GM23338 (cell line): Measurements from ENCODE around the gene VPS37B. TPM values are rescaled to one million over a fixed set of nuclear protein-coding genes. Genes with fewer than 3 reads are reported as not detected.

Experiments used
- ATAC-seq: fragments of 200-7000 bp; cut with Tn5 transposase; 3 replicates; pipeline ENCODE4 v1.9.1; 2020
- DNase-seq: peaks from one replicate; pipeline ENCODE4 v3.0.0-alpha.2; 2015; ENCODE audit warnings: low spot score
- H2AFZ ChIP-seq: fragments of 200-600 bp; sonication (generic); 2 replicates; pipeline ENCODE4 v1.8.0; 2016; ENCODE audit warnings: antibody characterized with exemption, mild to moderate bottlenecking, moderate library complexity
- H3F3A ChIP-seq: fragments of 200-600 bp; sonication (generic); replicated peaks from 2 replicates; pipeline ENCODE4 v1.8.0; 2017; ENCODE audit warnings: antibody characterized with exemption, mixed run types, low read depth
- H3K27ac ChIP-seq: fragments of 200-600 bp; sonication (generic); 2 replicates; pipeline ENCODE4 v1.6.1; 2016; ENCODE audit warnings: low read depth
- H3K27me3 ChIP-seq: fragments of 200-600 bp; sonication (generic); 2 replicates; pipeline ENCODE4 v1.8.0; 2016; ENCODE audit warnings: mild to moderate bottlenecking, mixed run types, moderate library complexity; ENCODE audit not compliant: insufficient read depth
- H3K36me3 ChIP-seq: fragments of 200-600 bp; sonication (generic); 2 replicates; pipeline ENCODE4 v1.8.0; 2016; ENCODE audit warnings: mild to moderate bottlenecking; ENCODE audit not compliant: insufficient read depth
- H3K4me1 ChIP-seq: fragments of 200-600 bp; sonication (generic); 2 replicates; pipeline ENCODE4 v1.8.0; 2016; ENCODE audit warnings: mild to moderate bottlenecking, moderate library complexity; ENCODE audit not compliant: insufficient read depth
- H3K4me2 ChIP-seq: fragments of 200-600 bp; sonication (generic); 2 replicates; pipeline ENCODE4 v1.7.1; 2017; ENCODE audit warnings: mixed run types
- H3K4me3 ChIP-seq: fragments of 200-600 bp; sonication (generic); 2 replicates; pipeline ENCODE4 v1.6.1; 2016; ENCODE audit warnings: mixed run types
- H3K79me2 ChIP-seq: fragments of 200-600 bp; sonication (generic); replicated peaks from 2 replicates; pipeline ENCODE4 v1.8.0; 2017; ENCODE audit warnings: mild to moderate bottlenecking; ENCODE audit not compliant: insufficient read depth
- H3K9me2 ChIP-seq: fragments of 200-600 bp; sonication (generic); 2 replicates; pipeline ENCODE4 v1.8.0; 2017; ENCODE audit not compliant: insufficient read depth
- H4K20me1 ChIP-seq: fragments of 200-600 bp; sonication (generic); replicated peaks from 2 replicates; pipeline ENCODE4 v1.8.0; 2017; ENCODE audit warnings: mild to moderate bottlenecking; ENCODE audit not compliant: insufficient read depth
- H3K27ac Mint-ChIP-seq: 2 replicates; pipeline ENCODE4 v1.8.0; 2020; ENCODE audit warnings: inconsistent platforms, mild to moderate bottlenecking, moderate library complexity, mixed read lengths
- H3K27me3 Mint-ChIP-seq: 3 replicates; pipeline ENCODE4 v1.8.0; 2022; ENCODE audit warnings: low read depth, mild to moderate bottlenecking, moderate library complexity, mixed read lengths, inconsistent platforms; ENCODE audit not compliant: insufficient read depth, poor library complexity
- H3K36me3 Mint-ChIP-seq: 3 replicates; pipeline ENCODE4 v1.8.0; 2021; ENCODE audit warnings: low read depth, mild to moderate bottlenecking, inconsistent platforms, moderate library complexity, mixed read lengths
- H3K4me1 Mint-ChIP-seq: 3 replicates; pipeline ENCODE4 v1.8.0; 2020; ENCODE audit warnings: mild to moderate bottlenecking, inconsistent platforms, mixed read lengths
- H3K4me3 Mint-ChIP-seq: 3 replicates; pipeline ENCODE4 v1.8.0; 2021; ENCODE audit warnings: moderate library complexity, mild to moderate bottlenecking, inconsistent platforms, mixed read lengths
- H3K9me3 Mint-ChIP-seq: 3 replicates; pipeline ENCODE4 v1.8.0; 2020; ENCODE audit warnings: moderate library complexity, mild to moderate bottlenecking, inconsistent platforms, mixed read lengths
- CREB1 ChIP-seq: fragments of 250-450 bp; sonication (Bioruptor Pico); IDR thresholded peaks from 2 replicates; pipeline ENCODE4 v1.5.0; 2020; ENCODE audit warnings: low read depth, mild to moderate bottlenecking, moderate library complexity
- CTCF ChIP-seq, 2 experiments: fragments of 200-600 bp in 1 of 2; sonication (generic) in 1 of 2; conservative IDR thresholded peaks; 2 replicates each; pipeline versions ENCODE4 v1.5.1 to v1.6.1; 2016 to 2017; ENCODE audit warnings: antibody characterized with exemption in 2 of 2, low read depth in 2 of 2, mild to moderate bottlenecking in 2 of 2, moderate library complexity in 1 of 2
- ETS1 ChIP-seq: IDR thresholded peaks from 2 replicates; pipeline ENCODE4 v1.6.1; 2016; ENCODE audit warnings: antibody characterized with exemption
- EZH2 ChIP-seq: fragments of 200-600 bp; sonication (generic); IDR thresholded peaks from one replicate; pipeline ENCODE4 v1.8.0; 2017; ENCODE audit warnings: antibody characterized with exemption, mild to moderate bottlenecking, low read depth; ENCODE audit not compliant: unreplicated experiment
- EZH2phosphoT487 ChIP-seq: fragments of 200-600 bp; sonication (generic); IDR thresholded peaks from one replicate; pipeline ENCODE4 v1.8.1; 2018; ENCODE audit warnings: antibody characterized with exemption; ENCODE audit not compliant: unreplicated experiment
- JUNB ChIP-seq: IDR thresholded peaks from one replicate; pipeline ENCODE4 v1.6.1; 2016; ENCODE audit warnings: antibody characterized with exemption; ENCODE audit not compliant: unreplicated experiment
- NANOG ChIP-seq: IDR thresholded peaks from 2 replicates; pipeline ENCODE4 v1.6.1; 2016; ENCODE audit warnings: antibody characterized with exemption, borderline replicate concordance
- POLR2AphosphoS5 ChIP-seq: IDR thresholded peaks from 2 replicates; pipeline ENCODE4 v1.6.1; 2016; ENCODE audit warnings: antibody characterized with exemption, low read depth
- STAT1 ChIP-seq: IDR thresholded peaks from one replicate; pipeline ENCODE4 v1.6.1; 2016; ENCODE audit warnings: antibody characterized with exemption; ENCODE audit not compliant: unreplicated experiment
- ZNF114 ChIP-seq: fragments of 250-450 bp; sonication (Bioruptor Pico); IDR thresholded peaks from 2 replicates; pipeline ENCODE4 v1.5.0; 2020; ENCODE audit warnings: mild to moderate bottlenecking, moderate library complexity
- ZNF331 ChIP-seq: fragments of 250-450 bp; sonication (Bioruptor Pico); IDR thresholded peaks from 2 replicates; pipeline ENCODE4 v1.5.0; 2020; ENCODE audit warnings: low read depth, mild to moderate bottlenecking, moderate library complexity
- ZNF462 ChIP-seq: fragments of 250-450 bp; sonication (Bioruptor Pico); IDR thresholded peaks from 2 replicates; pipeline ENCODE4 v1.5.0; 2020; ENCODE audit warnings: mild to moderate bottlenecking, moderate library complexity
- polyA plus RNA-seq: library from polyadenylated mRNA; unstranded; fragments of >200 nt; fragmentation: Nextera tagmentation; extraction: Ambion mirVana; gene quantifications from 2 replicates; pipeline ENCODE4 v1.2.1, GENCODE V29; 2016
- total RNA-seq: library from RNA; depleted of rRNA; stranded (reverse); fragments of >200 nt; shearing (Covaris generic); gene quantifications from 2 replicates; pipeline ENCODE4 v1.2.3, GENCODE V29; 2014
- TF ChIP-seq, protein P1 (sequence below): IDR thresholded peaks from one replicate; pipeline ENCODE4 v1.6.1; 2018; ENCODE audit warnings: antibody characterized with exemption; ENCODE audit not compliant: unreplicated experiment

VPS37B gene
- total and polyA plus RNA-seq, 2 experiments from 2014 or later: 6.7 to 10.9 TPM

DNA sequence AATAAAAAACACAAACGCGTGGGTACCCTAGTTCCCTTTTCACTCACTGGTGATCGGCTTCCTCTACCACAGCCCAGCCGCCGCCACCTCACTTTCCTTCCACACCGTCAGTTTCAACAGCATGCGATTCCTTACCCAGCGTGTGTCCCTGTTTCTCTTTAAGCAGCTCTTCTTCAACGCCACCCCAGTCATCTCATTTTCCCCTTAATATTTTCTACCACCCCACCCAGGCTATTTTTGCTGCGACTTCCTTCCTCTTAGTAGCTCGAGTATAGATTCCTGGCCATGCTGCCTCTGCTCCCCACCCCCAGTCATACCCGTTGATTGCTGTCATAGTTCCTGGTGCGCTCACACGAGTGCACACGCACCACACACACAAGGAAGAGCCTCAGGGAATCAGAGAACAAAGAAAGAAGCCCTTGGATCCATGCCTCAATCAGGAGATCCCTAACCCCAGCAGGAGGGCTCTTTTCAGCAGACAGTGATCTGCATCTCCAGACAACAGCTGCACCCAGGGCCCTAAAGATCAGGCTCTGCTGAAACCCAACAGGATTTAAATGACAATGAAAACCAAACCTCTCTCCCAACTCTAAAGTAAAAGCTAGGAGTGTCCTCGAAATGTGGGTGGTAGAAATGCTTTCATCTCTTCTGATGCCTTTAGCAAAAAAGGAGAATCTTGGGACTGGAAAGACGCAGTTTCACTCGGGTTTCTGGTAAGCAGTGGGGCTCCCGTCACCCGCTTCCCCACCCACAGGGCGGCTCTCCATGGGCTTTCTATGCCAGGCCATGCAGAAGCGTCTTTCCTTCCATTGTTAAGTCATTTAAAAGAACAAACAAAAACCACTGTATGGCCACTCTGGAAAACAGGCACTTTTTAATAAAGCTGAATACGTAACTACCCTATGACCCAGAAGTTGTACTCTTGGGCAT lies 23.8 kb downstream of the VPS37B start:
- Mint-ChIP-seq H3K27ac (no peak overlapping the region), H3K4me3 (peak overlapping the region; percentile 31; the same call in 1 of the 3 replicates), H3K4me1 (peaks cover 36% of the 10 kb centered on the region), H3K36me3 (peaks cover 34% of the 10 kb centered on the region), H3K27me3 (peaks cover 99% of the 10 kb centered on the region), H3K9me3 (no peaks in the 10 kb centered on the region)
- peaks cover 10% of the 10 kb centered on the region for H3K79me2 ChIP-seq
- H3K36me3 ChIP-seq: no peaks in the 10 kb centered on the region
- H3F3A ChIP-seq: no peaks in the 10 kb centered on the region; the same call in 1 of the 2 replicates
- H3K4me1 ChIP-seq: peaks cover 37% of the 10 kb centered on the region
- H3K9me2 ChIP-seq: no peaks in the 10 kb centered on the region
- no peak overlapping the region for H3K27ac ChIP-seq
- peaks cover 80% of the 10 kb centered on the region for H4K20me1 ChIP-seq
- H2AFZ ChIP-seq: no peak overlapping the region
- 0 out of 2 replicates have a peak overlapping the region, but pooled peaks have one; percentile 2 for H3K4me3 ChIP-seq
- peak; percentile 73 for ATAC-seq
- peak overlapping the region; percentile 15; the same call in 1 of the 2 replicates for H3K4me2 ChIP-seq
- DNase-seq: peak; percentile 100
- peaks cover 91% of the 10 kb centered on the region for H3K27me3 ChIP-seq
- TF ChIP-seq JUNB (no peak), ETS1 (peak; percentile 52; the same call in 1 of the 2 replicates), CREB1 (CRISPR knock-in tag) (peak; percentile 71), STAT1 (no peak), POLR2AphosphoS5 (peak; percentile 97), NANOG (peak; percentile 83), EZH2phosphoT487 (no peak), ZNF462 (0 out of 2 replicates have a peak, but pooled peaks have one; percentile 30), CTCF (conservative IDR thresholded peaks at IDR 0.05; ENCODE audit: low read depth in 2 of 2) (no peak), EZH2 (peak; percentile 33), ZNF114 (no peak), ZNF331 (CRISPR knock-in tag) (no peak)
- TF ChIP-seq, protein P1, sequence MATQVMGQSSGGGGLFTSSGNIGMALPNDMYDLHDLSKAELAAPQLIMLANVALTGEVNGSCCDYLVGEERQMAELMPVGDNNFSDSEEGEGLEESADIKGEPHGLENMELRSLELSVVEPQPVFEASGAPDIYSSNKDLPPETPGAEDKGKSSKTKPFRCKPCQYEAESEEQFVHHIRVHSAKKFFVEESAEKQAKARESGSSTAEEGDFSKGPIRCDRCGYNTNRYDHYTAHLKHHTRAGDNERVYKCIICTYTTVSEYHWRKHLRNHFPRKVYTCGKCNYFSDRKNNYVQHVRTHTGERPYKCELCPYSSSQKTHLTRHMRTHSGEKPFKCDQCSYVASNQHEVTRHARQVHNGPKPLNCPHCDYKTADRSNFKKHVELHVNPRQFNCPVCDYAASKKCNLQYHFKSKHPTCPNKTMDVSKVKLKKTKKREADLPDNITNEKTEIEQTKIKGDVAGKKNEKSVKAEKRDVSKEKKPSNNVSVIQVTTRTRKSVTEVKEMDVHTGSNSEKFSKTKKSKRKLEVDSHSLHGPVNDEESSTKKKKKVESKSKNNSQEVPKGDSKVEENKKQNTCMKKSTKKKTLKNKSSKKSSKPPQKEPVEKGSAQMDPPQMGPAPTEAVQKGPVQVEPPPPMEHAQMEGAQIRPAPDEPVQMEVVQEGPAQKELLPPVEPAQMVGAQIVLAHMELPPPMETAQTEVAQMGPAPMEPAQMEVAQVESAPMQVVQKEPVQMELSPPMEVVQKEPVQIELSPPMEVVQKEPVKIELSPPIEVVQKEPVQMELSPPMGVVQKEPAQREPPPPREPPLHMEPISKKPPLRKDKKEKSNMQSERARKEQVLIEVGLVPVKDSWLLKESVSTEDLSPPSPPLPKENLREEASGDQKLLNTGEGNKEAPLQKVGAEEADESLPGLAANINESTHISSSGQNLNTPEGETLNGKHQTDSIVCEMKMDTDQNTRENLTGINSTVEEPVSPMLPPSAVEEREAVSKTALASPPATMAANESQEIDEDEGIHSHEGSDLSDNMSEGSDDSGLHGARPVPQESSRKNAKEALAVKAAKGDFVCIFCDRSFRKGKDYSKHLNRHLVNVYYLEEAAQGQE: no peak
